Gastrocnemius medialis (tissue), 4 donors: ENCODE results near the gene STX7.

Source experiments
- CTCF ChIP-seq, 5 experiments: fragments of 450-650 bp in 3 of 5; fragments of 200-600 bp in 2 of 5; sonication (generic) in 2 of 5; IDR thresholded peaks in 4 of 5; conservative IDR thresholded peaks in 1 of 5; 1 replicate in 4 of 5; 2 replicates in 1 of 5; pipeline ENCODE4 v1.5.1; 2016 to 2019; ENCODE audit warnings: antibody characterized with exemption in 5 of 5, mild to moderate bottlenecking in 3 of 5, moderate library complexity in 3 of 5
- POLR2A ChIP-seq, 2 donors: fragments of 450-650 bp; IDR thresholded peaks; one replicate each; pipeline ENCODE4 v1.6.1; 2017; ENCODE audit warnings: antibody characterized with exemption in 2 of 2, mild to moderate bottlenecking in 2 of 2, moderate library complexity in 2 of 2

- no peak for TF ChIP-seq CTCF (IDR thresholded peaks at IDR 0.05 in 4 of 5, conservative IDR thresholded peaks at IDR 0.05 in 1 of 5)
- TF ChIP-seq POLR2A (IDR thresholded peaks at IDR 0.05), result no peak
Observed at GRCh38 chr6:132456700-132457143, 56.2 kb downstream of the STX7 start.
